Measurements from ENCODE around the gene AIG1.

The AIG1 gene

GRCh38 chr6:143109196-143109595 is 48.5 kb downstream of the AIG1 start:
- H3K4me3 ChIP-seq (ENCODE audit: low read length), result no peak overlapping the region
- no peak for DNase-seq (ENCODE audit: low read depth, low spot score)
- H3K27me3 ChIP-seq (ENCODE audit: control insufficient read depth, insufficient read depth, low read length), result no peaks in the 10 kb centered on the region
- WGBS (ENCODE audit: insufficient coverage, insufficient read length), result no CpG with 5 or more reads among the region's 4 CpGs
- H3K27ac ChIP-seq (ENCODE audit: low read length), result no peak overlapping the region
- H3K9me3 ChIP-seq (ENCODE audit: control insufficient read depth, insufficient read depth, low read length), result no peaks in the 10 kb centered on the region
- no peaks in the 10 kb centered on the region for H3K4me1 ChIP-seq (ENCODE audit: control insufficient read depth, insufficient read depth, low read length)
- no peaks in the 10 kb centered on the region for H3K36me3 ChIP-seq (ENCODE audit: control insufficient read depth, insufficient read depth, low read length)

- DNase-seq (ENCODE audit: low read depth, low spot score), result no peak
- no peaks in the 10 kb centered on the region for H3K36me3 ChIP-seq (ENCODE audit: control insufficient read depth, insufficient read depth, low read length)
- no peaks in the 10 kb centered on the region for H3K27me3 ChIP-seq (ENCODE audit: control insufficient read depth, insufficient read depth, low read length)
- no peak overlapping the region for H3K4me3 ChIP-seq (ENCODE audit: low read length)
- no peak overlapping the region for H3K27ac ChIP-seq (ENCODE audit: low read length)
- no peaks in the 10 kb centered on the region for H3K9me3 ChIP-seq (ENCODE audit: control insufficient read depth, insufficient read depth, low read length)
- H3K4me1 ChIP-seq (ENCODE audit: control insufficient read depth, insufficient read depth, low read length), result no peaks in the 10 kb centered on the region
- WGBS (ENCODE audit: insufficient coverage, insufficient read length), result 100% methylated on average over 1 of the region's 4 CpGs
Measured at GRCh38 chr6:143110572-143110971, 49.9 kb downstream of the AIG1 start.

- no peaks in the 10 kb centered on the region for H3K36me3 ChIP-seq (ENCODE audit: control insufficient read depth, insufficient read depth, low read length)
- H3K4me3 ChIP-seq (ENCODE audit: low read length), result no peak overlapping the region
- no peaks in the 10 kb centered on the region for H3K4me1 ChIP-seq (ENCODE audit: control insufficient read depth, insufficient read depth, low read length)
- WGBS (ENCODE audit: insufficient coverage, insufficient read length), result no CpG with 5 or more reads among the region's 1 CpG
- DNase-seq (ENCODE audit: low read depth, low spot score), result no peak
- no peaks in the 10 kb centered on the region for H3K9me3 ChIP-seq (ENCODE audit: control insufficient read depth, insufficient read depth, low read length)
- no peaks in the 10 kb centered on the region for H3K27me3 ChIP-seq (ENCODE audit: control insufficient read depth, insufficient read depth, low read length)
- H3K27ac ChIP-seq (ENCODE audit: low read length), result no peak overlapping the region
Measured at GRCh38 chr6:143110996-143111395, 50.3 kb downstream of the AIG1 start.

- Histone ChIP-seq H3K9me3 (ENCODE audit: control insufficient read depth, insufficient read depth, low read length) (no peaks in the 10 kb centered on the region), H3K27me3 (ENCODE audit: control insufficient read depth, insufficient read depth, low read length) (no peaks in the 10 kb centered on the region), H3K4me1 (ENCODE audit: control insufficient read depth, insufficient read depth, low read length) (no peaks in the 10 kb centered on the region), H3K4me3 (ENCODE audit: low read length) (no peak overlapping the region), H3K27ac (ENCODE audit: low read length) (no peak overlapping the region), H3K36me3 (ENCODE audit: control insufficient read depth, insufficient read depth, low read length) (no peaks in the 10 kb centered on the region)
- no peak for DNase-seq (ENCODE audit: low read depth, low spot score)
- WGBS (ENCODE audit: insufficient coverage, insufficient read length), result no CpG with 5 or more reads among the region's 4 CpGs
Measured at GRCh38 chr6:143111443-143111842, 50.8 kb downstream of the AIG1 start.

DNA sequence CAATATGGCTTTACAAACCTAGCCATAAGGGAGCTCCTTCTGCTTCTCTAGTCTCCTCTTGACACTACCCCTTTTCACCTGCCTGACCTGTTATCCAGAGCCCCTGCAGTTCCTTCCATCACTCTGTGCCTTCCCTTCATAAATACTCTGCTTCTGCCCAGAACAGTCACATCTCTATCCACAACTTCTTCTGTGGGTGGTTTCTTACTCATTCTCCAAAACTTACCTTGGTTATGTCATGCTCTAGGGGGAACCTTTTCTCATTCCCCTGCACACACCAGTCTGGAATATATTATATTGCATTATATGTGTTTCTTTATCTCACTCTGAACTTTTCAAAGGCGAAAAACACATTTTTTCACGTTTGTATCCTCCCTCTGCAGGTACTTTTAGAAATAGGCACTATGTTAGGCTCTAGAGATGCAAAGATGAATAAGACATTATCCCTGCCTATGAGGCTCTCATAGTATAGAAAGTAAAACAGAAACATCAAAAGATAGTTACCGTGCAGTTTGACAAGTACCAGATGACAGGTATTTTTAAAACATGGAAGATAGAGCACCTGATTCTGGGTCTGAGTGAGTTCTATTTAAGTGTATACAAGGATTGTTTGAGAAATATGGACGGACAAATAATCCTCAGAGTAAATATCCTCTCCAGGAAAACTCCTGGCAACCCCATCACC is 51.5 kb downstream of the AIG1 start:
- Histone ChIP-seq H3K9me3 (ENCODE audit: control insufficient read depth, insufficient read depth, low read length) (no peaks in the 10 kb centered on the region), H3K4me1 (ENCODE audit: control insufficient read depth, insufficient read depth, low read length) (no peaks in the 10 kb centered on the region), H3K27ac (ENCODE audit: low read length) (no peak overlapping the region), H3K4me3 (ENCODE audit: low read length) (no peak overlapping the region), H3K27me3 (ENCODE audit: control insufficient read depth, insufficient read depth, low read length) (no peaks in the 10 kb centered on the region), H3K36me3 (ENCODE audit: control insufficient read depth, insufficient read depth, low read length) (no peaks in the 10 kb centered on the region)
- DNase-seq (ENCODE audit: low read depth, low spot score), result no peak
- no CpG with 5 or more reads among the region's 4 CpGs for WGBS (ENCODE audit: insufficient coverage, insufficient read length)

DNA sequence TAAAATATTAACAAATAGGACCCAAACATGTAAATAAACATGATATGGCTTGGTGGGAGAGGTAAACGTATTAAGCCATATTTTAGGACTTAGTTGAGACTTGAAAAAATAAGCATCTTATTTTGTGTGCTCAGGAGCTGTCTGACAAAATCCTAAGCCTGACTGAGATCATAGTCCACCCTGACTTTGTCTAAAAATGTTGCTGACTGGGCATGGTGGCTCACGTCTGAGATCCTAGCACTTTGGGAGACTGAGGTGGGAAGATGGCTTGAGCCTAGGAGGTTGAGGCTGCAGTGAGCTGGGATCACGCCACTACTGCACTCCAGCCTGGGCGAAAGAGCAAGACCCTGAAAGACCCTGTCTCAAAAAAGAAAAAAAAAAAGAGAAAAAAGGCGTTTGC is 52.1 kb downstream of the AIG1 start:
- no peaks in the 10 kb centered on the region for H3K4me1 ChIP-seq (ENCODE audit: control insufficient read depth, insufficient read depth, low read length)
- no peak for DNase-seq (ENCODE audit: low read depth, low spot score)
- H3K4me3 ChIP-seq (ENCODE audit: low read length), result no peak overlapping the region
- H3K36me3 ChIP-seq (ENCODE audit: control insufficient read depth, insufficient read depth, low read length), result no peaks in the 10 kb centered on the region
- no peak overlapping the region for H3K27ac ChIP-seq (ENCODE audit: low read length)
- H3K27me3 ChIP-seq (ENCODE audit: control insufficient read depth, insufficient read depth, low read length), result no peaks in the 10 kb centered on the region
- H3K9me3 ChIP-seq (ENCODE audit: control insufficient read depth, insufficient read depth, low read length), result no peaks in the 10 kb centered on the region
- no CpG with 5 or more reads among the region's 5 CpGs for WGBS (ENCODE audit: insufficient coverage, insufficient read length)

DNA sequence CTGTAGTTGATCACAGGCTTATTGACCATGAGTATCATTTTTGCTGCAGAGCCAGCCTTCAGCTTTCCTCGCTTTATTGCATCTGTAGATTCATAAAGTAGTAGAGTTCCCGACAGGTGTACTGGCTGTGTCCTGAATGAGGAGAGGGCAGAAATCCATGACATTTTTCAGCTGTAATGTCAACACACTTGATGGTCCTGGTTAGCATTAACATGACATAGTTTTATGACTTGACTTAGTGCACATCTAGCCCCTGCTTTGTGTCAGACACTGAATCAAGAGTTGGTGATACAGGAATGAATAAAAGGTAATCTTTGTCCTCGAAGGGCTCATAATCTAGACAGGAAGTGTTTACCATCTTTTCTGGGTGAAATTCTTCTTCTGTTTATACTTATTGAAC is 55.0 kb downstream of the AIG1 start:
- Histone ChIP-seq H3K27me3 (ENCODE audit: control insufficient read depth, insufficient read depth, low read length) (no peaks in the 10 kb centered on the region), H3K9me3 (ENCODE audit: control insufficient read depth, insufficient read depth, low read length) (no peaks in the 10 kb centered on the region), H3K4me1 (ENCODE audit: control insufficient read depth, insufficient read depth, low read length) (no peaks in the 10 kb centered on the region), H3K4me3 (ENCODE audit: low read length) (no peak overlapping the region), H3K36me3 (ENCODE audit: control insufficient read depth, insufficient read depth, low read length) (no peaks in the 10 kb centered on the region), H3K27ac (ENCODE audit: low read length) (no peak overlapping the region)
- no peak for DNase-seq (ENCODE audit: low read depth, low spot score)
- no CpG with 5 or more reads among the region's 3 CpGs for WGBS (ENCODE audit: insufficient coverage, insufficient read length)

DNA sequence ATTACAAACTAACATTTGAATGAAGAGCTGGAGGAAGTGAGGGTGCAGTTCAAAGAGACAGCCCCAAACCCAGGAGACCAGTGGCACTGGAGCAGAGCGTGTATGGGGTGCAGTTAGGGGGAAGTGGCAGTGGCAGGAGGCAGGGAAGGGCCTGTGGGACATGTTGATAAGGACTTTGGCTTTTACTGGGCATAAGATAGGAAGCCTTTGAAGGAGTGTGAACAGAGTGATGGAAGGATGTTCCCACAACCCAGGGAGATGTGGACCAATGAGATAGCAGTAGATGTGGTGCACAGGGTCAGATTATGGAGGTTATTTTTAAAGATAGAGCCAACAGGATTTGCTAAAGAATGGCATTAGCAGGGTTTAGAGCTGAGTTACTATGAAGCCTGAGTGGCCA is 56.4 kb downstream of the AIG1 start:
- Histone ChIP-seq H3K9me3 (ENCODE audit: control insufficient read depth, insufficient read depth, low read length) (no peaks in the 10 kb centered on the region; the same call in 1 of the 2 replicates), H3K36me3 (ENCODE audit: control insufficient read depth, insufficient read depth, low read length) (no peaks in the 10 kb centered on the region), H3K4me1 (ENCODE audit: control insufficient read depth, insufficient read depth, low read length) (no peaks in the 10 kb centered on the region), H3K4me3 (ENCODE audit: low read length) (no peak overlapping the region), H3K27me3 (ENCODE audit: control insufficient read depth, insufficient read depth, low read length) (no peaks in the 10 kb centered on the region), H3K27ac (ENCODE audit: low read length) (no peak overlapping the region)
- DNase-seq (ENCODE audit: low read depth, low spot score), result no peak
- WGBS (ENCODE audit: insufficient coverage, insufficient read length), result no CpG with 5 or more reads among the region's 1 CpG

DNA sequence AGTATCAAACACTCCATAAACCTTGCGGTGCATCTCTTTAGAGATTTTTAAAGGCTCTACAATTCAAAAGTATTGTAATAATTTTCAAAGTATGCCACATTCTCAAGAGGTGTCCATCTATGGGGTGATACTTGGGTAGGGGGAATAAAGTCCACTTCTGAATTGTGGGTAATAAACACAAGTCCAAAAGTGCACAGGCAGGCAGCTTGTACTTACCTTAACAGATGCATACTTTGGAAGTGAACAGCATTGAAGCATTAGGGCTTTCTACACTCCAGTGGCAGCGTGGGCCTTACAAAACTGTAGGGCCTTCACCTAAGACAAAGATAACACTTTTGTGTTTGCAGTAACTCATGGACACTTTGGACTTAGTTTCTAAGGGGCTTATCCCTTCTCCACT is 58.6 kb downstream of the AIG1 start:
- no peak for DNase-seq (ENCODE audit: low read depth, low spot score)
- no peaks in the 10 kb centered on the region for H3K36me3 ChIP-seq (ENCODE audit: control insufficient read depth, insufficient read depth, low read length)
- WGBS (ENCODE audit: insufficient coverage, insufficient read length), result no CpG with 5 or more reads among the region's 2 CpGs
- H3K27ac ChIP-seq (ENCODE audit: low read length), result no peak overlapping the region
- no peak overlapping the region for H3K4me3 ChIP-seq (ENCODE audit: low read length)
- no peaks in the 10 kb centered on the region for H3K4me1 ChIP-seq (ENCODE audit: control insufficient read depth, insufficient read depth, low read length)
- no peaks in the 10 kb centered on the region for H3K27me3 ChIP-seq (ENCODE audit: control insufficient read depth, insufficient read depth, low read length)
- no peaks in the 10 kb centered on the region; the same call in 1 of the 2 replicates for H3K9me3 ChIP-seq (ENCODE audit: control insufficient read depth, insufficient read depth, low read length)

DNA sequence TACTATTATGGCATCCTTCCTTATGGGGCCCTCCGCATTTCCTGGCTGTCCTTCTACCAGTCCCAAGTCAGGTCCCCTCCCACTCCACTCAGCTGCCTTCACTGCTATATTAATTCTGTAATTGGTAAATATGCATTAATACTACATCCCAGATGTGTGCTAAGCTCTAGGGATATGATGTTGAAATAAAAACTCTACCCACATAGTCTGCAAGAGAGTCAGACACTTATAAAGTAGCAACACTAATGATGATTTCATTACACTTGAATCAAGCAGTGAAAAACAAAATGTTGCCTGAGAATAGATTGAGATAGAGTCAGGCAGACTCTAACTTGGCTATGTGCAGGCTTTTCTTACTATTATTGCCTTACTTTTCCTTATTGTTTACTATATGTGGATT is 62.4 kb downstream of the AIG1 start:
- no peak overlapping the region for H3K27ac ChIP-seq (ENCODE audit: low read length)
- DNase-seq (ENCODE audit: low read depth, low spot score), result no peak
- H3K4me1 ChIP-seq (ENCODE audit: control insufficient read depth, insufficient read depth, low read length), result no peaks in the 10 kb centered on the region
- no peak overlapping the region for H3K4me3 ChIP-seq (ENCODE audit: low read length)
- no peaks in the 10 kb centered on the region; the same call in 1 of the 2 replicates for H3K9me3 ChIP-seq (ENCODE audit: control insufficient read depth, insufficient read depth, low read length)
- no CpG with 5 or more reads among the region's 1 CpG for WGBS (ENCODE audit: insufficient coverage, insufficient read length)
- H3K36me3 ChIP-seq (ENCODE audit: control insufficient read depth, insufficient read depth, low read length), result no peaks in the 10 kb centered on the region
- H3K27me3 ChIP-seq (ENCODE audit: control insufficient read depth, insufficient read depth, low read length), result no peaks in the 10 kb centered on the region

DNA sequence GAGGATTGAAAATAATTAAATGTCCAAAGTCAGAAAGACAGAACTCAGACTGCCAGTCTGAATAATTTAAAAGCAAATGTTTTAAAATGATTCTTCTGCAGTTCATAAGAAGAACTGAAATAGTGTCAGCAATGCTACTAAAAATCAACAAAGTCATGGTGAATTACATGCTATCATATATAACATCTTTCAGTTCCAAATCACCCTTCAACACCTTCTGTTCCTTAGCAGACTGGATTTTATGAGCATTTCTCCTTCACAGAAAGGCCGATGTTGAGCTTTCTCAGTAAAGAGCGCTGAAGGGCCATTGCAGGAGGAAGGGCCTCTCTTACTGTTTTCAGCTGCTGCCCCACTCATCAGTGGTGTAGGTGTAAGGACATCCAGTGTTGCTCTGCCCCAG is 63.3 kb downstream of the AIG1 start:
- no peaks in the 10 kb centered on the region for H3K36me3 ChIP-seq (ENCODE audit: control insufficient read depth, insufficient read depth, low read length)
- WGBS (ENCODE audit: insufficient coverage, insufficient read length), result no CpG with 5 or more reads among the region's 2 CpGs
- H3K9me3 ChIP-seq (ENCODE audit: control insufficient read depth, insufficient read depth, low read length), result no peaks in the 10 kb centered on the region; the same call in 1 of the 2 replicates
- no peak overlapping the region for H3K27ac ChIP-seq (ENCODE audit: low read length)
- DNase-seq (ENCODE audit: low read depth, low spot score), result no peak
- no peaks in the 10 kb centered on the region for H3K27me3 ChIP-seq (ENCODE audit: control insufficient read depth, insufficient read depth, low read length)
- H3K4me1 ChIP-seq (ENCODE audit: control insufficient read depth, insufficient read depth, low read length), result no peaks in the 10 kb centered on the region
- H3K4me3 ChIP-seq (ENCODE audit: low read length), result no peak overlapping the region

Measured in iPS DF 6.9 (cell line).